Stomach smooth muscle (tissue), 2 donors: Measurements from ENCODE around the gene ARID4A.

Experiments used
- H3K27ac ChIP-seq: one replicate; pipeline ENCODE4 v1.7.0; 2013; ENCODE audit warnings: mild to moderate bottlenecking, low read length, inconsistent platforms
- H3K27me3 ChIP-seq, 2 donors: one replicate each; pipeline ENCODE4 v1.7.0; 2013; ENCODE audit warnings: low read length in 2 of 2; ENCODE audit not compliant: insufficient read depth in 2 of 2, control insufficient read depth in 1 of 2
- H3K36me3 ChIP-seq, 2 donors: one replicate each; pipeline ENCODE4 v1.7.0; 2013; ENCODE audit warnings: low read length in 2 of 2; ENCODE audit not compliant: control insufficient read depth in 2 of 2, insufficient read depth in 2 of 2
- H3K4me1 ChIP-seq: one replicate; pipeline ENCODE4 v1.7.0; 2013; ENCODE audit warnings: low read length; ENCODE audit not compliant: control insufficient read depth, insufficient read depth
- H3K4me3 ChIP-seq, 2 donors: one replicate each; pipeline ENCODE4 v1.7.0; 2013; ENCODE audit warnings: low read length in 2 of 2
- H3K9ac ChIP-seq, 2 donors: one replicate each; pipeline ENCODE4 v1.7.0; 2013; ENCODE audit warnings: low read length in 2 of 2, mild to moderate bottlenecking in 1 of 2
- H3K9me3 ChIP-seq, 2 donors: one replicate each; pipeline ENCODE4 v1.7.0; 2013; ENCODE audit warnings: low read length in 2 of 2; ENCODE audit not compliant: control insufficient read depth in 2 of 2
- donor health status: healthy.
- donor health status: Pancreatic carcinoma.

ARID4A gene

DNA sequence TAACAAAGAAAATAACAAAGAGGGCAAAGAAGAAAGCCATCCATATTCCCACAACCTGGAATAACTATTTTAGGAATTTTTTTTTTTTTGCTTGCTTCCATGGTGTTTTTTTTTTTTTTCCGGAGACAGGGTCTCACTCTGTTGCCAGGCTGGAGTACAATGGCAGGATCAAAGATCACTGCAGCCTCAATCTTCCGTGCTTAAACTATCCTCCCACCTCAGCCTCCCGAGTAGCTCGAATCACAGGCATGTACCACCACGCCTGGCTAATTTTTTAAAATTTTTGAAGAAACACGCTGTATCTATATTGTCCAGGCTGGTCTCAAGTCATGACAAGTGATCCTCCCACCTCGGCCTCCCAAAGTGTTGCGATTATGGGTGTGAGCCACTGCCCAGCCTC, 20.2 kb upstream of the ARID4A start:
- Histone ChIP-seq H3K36me3 (peaks cover 9 to 12% of the 10 kb centered on the region in 2 donors), H3K9me3 (no peaks in the 10 kb centered on the region), H3K4me1 (peaks cover 2% of the 10 kb centered on the region), H3K4me3 (no peak overlapping the region), H3K9ac (no peak overlapping the region), H3K27me3 (no peaks in the 10 kb centered on the region), H3K27ac (no peak overlapping the region)

DNA sequence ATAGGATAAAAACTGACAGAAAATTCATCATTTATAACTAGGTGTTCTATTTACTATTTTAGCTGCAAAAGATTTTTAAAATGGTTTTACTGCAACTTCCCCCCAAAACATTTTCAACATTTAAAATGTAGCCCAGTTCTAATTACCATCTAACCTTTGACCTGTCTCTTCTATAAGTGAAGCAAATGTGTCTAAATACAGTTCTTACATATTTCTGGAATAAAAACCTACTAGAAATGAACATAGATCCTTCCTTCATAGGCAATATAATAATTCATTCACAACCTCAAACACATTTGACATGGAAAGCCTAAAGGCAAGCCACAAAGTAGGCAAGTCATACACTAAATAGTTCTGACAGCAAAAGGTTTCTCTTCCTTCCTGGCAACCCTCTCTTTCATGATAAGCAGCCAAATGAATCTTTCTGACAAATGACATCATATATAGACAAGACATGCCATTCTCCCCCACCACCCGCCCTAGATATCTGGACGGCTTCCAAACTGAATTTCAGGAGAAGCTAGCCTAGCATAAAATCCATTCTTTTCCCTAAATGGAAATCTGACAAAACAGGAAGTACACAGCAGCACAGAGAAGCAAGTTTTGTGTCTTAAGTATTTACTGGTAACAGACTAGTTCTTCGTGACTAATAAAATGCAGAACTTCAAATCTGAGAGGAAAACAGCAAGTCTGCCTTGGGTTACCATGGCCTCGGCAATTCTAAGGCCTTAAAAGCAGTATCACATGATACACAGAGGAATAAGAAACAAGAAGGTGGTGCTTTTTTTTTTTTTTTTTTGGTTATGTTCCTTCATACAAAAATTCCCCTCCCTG, 17.2 kb upstream of the ARID4A start:
- peak overlapping the region in 1 of 2 donors; percentile 0 for H3K4me3 ChIP-seq
- peak overlapping the region; percentile 69 for H3K27ac ChIP-seq
- no peaks in the 10 kb centered on the region for H3K9me3 ChIP-seq
- H3K4me1 ChIP-seq, result peaks cover 2% of the 10 kb centered on the region
- H3K27me3 ChIP-seq, result no peaks in the 10 kb centered on the region
- peak overlapping the region; percentile 18 to 43 for H3K9ac ChIP-seq
- H3K36me3 ChIP-seq, result peaks cover 15 to 27% of the 10 kb centered on the region in 2 donors

DNA sequence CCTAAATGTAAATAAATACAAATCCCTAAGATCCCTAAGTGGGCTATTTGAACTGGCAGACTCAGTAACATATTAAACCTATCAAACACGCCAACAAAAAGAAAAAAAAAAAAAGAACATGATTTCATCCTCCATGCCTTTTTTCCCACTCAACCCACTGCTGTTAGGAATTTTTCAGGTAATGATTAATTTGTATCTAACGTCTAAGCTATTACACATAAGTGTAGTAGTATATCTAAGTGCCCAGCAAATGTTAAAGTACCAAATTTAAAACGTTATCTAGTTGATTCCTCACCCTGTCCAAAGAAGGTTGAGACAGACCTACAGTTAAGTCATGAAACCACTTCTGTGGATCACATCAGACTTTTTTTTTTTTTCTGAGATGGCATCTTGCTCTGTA, 16.4 kb upstream of the ARID4A start:
- no peak overlapping the region for H3K4me3 ChIP-seq

DNA sequence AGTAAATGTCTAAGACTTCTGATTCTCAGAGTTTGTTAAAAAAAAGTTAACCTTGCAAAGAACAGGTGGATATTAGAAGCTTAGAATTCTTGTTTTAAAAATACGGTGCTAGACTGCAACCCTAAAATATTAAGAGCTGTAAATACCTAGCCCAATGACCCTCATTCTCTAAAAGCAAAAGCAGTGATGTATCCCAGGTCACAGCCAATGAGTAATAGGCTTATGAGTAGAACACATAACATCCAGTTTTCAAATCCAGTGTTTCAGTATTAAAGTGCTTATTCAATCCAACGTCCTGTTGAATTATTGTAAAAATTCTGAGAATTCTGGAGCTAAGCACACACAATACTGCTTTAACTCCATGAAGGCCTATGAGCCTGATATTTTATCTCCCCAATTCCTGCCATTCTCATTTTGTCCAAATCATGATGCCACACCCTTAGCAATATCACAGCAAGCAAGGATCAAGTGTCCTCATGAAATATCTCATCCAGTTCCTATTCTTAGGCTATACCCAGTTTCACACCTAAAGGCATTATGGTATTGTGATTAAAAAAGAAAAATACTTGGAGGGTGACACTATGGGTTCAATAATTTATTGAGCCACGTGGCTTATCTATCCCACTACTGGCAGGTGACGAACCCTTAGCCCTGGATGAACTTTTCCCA, 15.3 kb upstream of the ARID4A start:
- Histone ChIP-seq H3K36me3 (peaks cover 13 to 18% of the 10 kb centered on the region in 2 donors), H3K27me3 (no peaks in the 10 kb centered on the region), H3K4me1 (peaks cover 2% of the 10 kb centered on the region), H3K9ac (no peak overlapping the region), H3K27ac (peak overlapping the region; percentile 69), H3K4me3 (no peak overlapping the region), H3K9me3 (no peaks in the 10 kb centered on the region)

More for the DNA sequence above, 16.4 kb upstream of the ARID4A start:
- Histone ChIP-seq H3K9ac (peak overlapping the region in 1 of 2 donors; percentile 18), H3K9me3 (no peaks in the 10 kb centered on the region), H3K27ac (peak overlapping the region; percentile 69), H3K27me3 (no peaks in the 10 kb centered on the region), H3K36me3 (peaks cover 15 to 27% of the 10 kb centered on the region in 2 donors), H3K4me1 (peaks cover 2% of the 10 kb centered on the region)

DNA sequence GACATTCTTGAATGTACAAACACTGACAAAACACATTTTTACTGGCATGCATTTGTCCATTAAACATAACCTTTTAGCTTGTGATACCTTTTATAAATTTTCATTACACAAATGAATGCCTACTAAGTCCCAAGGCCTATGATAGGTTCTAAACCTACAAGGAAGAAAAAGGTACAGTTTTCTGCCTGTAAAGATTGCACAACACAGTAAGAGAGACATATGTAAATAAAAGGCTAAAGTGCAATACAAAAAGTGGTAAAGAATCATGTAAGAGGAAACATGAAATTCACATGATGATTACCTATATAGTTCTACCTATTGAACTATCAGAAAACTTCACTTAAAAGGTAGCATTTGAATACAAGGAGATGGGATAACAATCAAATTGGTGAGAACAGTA, 14.6 kb upstream of the ARID4A start:
- Histone ChIP-seq H3K27me3 (no peaks in the 10 kb centered on the region), H3K27ac (no peak overlapping the region), H3K9me3 (no peaks in the 10 kb centered on the region), H3K4me1 (peaks cover 2% of the 10 kb centered on the region), H3K9ac (no peak overlapping the region), H3K36me3 (peaks cover 16 to 22% of the 10 kb centered on the region in 2 donors), H3K4me3 (no peak overlapping the region)

DNA sequence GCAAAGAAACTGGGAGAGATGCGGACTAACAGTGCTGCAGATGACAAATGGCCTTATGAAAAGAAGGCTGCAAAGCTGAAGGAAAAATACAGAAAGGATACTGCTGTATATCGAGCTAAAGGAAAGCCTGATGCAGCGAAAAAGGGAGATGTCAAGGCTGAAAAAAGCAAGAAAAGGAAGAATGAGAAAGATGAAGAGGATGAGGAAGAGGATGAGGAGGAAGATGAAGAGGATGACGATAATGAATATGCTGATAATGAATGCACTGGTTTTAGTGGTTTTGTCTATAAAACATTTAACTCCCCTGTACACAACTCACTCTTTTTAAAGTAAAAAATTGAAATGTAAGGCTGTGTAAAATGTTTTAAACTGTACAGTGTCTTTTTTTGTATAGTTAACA, 13.2 kb upstream of the ARID4A start:
- H3K27ac ChIP-seq, result no peak overlapping the region
- peaks cover 2% of the 10 kb centered on the region for H3K4me1 ChIP-seq
- peaks cover 21 to 25% of the 10 kb centered on the region in 2 donors for H3K36me3 ChIP-seq
- H3K9ac ChIP-seq, result no peak overlapping the region
- H3K4me3 ChIP-seq, result no peak overlapping the region
- H3K9me3 ChIP-seq, result no peaks in the 10 kb centered on the region
- no peaks in the 10 kb centered on the region for H3K27me3 ChIP-seq

DNA sequence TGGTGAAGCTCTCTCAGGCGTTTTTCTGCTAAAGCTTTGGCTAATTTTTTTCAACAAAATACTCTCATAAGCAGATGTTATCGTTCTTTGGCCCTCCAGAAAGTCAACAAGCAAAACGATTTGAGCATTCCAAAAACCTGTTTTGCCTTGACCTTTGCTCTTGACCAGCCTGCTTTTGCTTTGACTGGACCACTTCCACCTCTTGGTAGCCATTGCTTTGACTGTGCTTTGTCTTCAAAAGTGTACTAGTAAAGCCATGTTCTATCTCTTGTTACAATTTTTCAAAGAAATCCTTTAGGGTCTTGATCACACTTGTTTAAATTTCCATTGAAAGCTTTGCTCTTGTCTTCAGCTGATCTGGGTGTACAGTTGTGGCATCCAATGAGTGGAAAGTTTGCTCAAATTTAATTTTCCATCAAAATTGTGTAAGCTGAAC, 10.7 kb upstream of the ARID4A start:
- no peaks in the 10 kb centered on the region for H3K27me3 ChIP-seq
- H3K4me1 ChIP-seq, result no peaks in the 10 kb centered on the region
- H3K4me3 ChIP-seq, result no peak overlapping the region
- H3K9ac ChIP-seq, result no peak overlapping the region
- peaks cover 27 to 35% of the 10 kb centered on the region in 2 donors for H3K36me3 ChIP-seq
- H3K9me3 ChIP-seq, result no peaks in the 10 kb centered on the region
- H3K27ac ChIP-seq, result no peak overlapping the region

DNA sequence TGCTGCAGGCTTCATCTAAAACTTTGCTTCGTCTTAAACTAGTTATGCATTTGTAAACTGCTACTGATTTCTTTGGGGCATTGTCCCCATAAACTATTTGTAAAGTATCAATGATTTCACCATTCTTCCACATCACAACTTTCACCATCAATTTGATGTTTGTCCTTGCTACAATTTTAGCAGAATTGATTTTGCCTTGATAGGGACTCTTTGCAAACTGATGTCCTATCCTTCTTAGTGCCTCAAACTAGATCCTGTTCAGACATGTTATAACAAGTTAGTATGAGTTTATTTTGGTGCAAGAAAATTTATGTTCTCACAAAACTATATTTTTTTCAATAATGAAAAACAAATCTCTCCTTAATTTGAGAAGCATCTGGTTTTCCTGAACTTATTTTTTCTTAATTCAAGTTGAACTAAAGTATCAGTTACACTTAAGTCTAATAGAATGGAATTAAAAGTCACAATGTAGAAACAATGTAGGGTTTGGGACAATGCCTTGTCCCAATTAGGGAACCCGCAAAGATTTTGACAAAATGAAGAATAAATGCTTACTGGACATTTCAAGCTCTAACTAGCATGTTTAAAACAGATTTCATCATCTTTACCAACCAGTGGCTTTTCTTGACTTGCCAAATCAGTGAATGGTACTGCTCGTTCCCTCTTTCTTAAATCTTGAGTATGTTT, 10.1 kb upstream of the ARID4A start:
- H3K27ac ChIP-seq, result no peak overlapping the region
- H3K9me3 ChIP-seq, result no peaks in the 10 kb centered on the region
- H3K4me1 ChIP-seq, result no peaks in the 10 kb centered on the region
- no peak overlapping the region for H3K9ac ChIP-seq
- no peaks in the 10 kb centered on the region for H3K27me3 ChIP-seq
- no peak overlapping the region for H3K4me3 ChIP-seq
- H3K36me3 ChIP-seq, result peaks cover 27 to 35% of the 10 kb centered on the region in 2 donors

DNA sequence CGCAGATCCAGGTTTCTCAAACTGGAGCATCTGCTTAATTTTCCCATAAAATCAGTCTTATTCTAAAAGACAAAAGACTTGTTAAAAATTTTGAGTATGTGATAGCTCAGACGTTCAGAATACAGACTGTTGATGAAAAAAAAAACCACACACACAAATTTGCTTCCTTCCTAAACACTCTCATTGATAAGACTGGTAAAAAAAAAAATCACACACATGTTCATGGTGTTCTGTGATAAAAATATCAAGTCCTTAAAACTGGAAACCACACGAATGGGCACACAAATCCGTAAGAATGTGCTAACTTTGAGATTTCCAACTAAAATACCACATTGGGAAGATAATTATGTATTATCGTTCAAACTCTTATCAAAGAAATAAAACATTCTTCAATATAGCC, 6.7 kb upstream of the ARID4A start:
- no peak overlapping the region for H3K4me3 ChIP-seq
- H3K9ac ChIP-seq, result no peak overlapping the region
- H3K9me3 ChIP-seq, result no peaks in the 10 kb centered on the region
- H3K4me1 ChIP-seq, result no peaks in the 10 kb centered on the region
- H3K27ac ChIP-seq, result no peak overlapping the region
- no peaks in the 10 kb centered on the region for H3K27me3 ChIP-seq
- peaks cover 19 to 26% of the 10 kb centered on the region in 2 donors for H3K36me3 ChIP-seq

DNA sequence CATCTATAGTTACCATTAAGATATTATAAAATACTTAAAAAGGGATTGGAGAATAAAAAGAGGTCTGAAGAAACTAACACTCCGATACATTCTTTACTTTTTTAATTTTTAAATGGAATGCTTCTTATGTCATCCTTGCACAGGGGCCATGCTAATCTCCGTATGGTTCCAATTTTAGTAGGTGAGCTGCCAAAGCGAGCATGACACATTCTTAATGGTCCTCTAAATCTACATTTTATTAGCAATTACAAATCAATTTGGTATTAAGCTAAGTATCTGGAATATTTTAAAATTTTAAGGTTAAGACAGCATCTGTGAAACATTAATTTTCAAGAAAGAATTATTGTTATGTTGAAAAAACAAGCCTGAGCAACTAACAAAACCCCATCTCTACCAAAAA, 6.2 kb upstream of the ARID4A start:
- no peak overlapping the region for H3K9ac ChIP-seq
- no peak overlapping the region for H3K27ac ChIP-seq
- H3K4me3 ChIP-seq, result no peak overlapping the region
- no peaks in the 10 kb centered on the region for H3K9me3 ChIP-seq
- H3K36me3 ChIP-seq, result peaks cover 19 to 26% of the 10 kb centered on the region in 2 donors
- no peaks in the 10 kb centered on the region for H3K4me1 ChIP-seq
- H3K27me3 ChIP-seq, result no peaks in the 10 kb centered on the region
